ENCODE measurements around the gene ZDBF2.
"Not testable (repeated sequence)": the region's sequence is repeated elsewhere in the genome, so short reads cannot be mapped to it uniquely, and the experiment has no call there.

ZDBF2 gene

DNA sequence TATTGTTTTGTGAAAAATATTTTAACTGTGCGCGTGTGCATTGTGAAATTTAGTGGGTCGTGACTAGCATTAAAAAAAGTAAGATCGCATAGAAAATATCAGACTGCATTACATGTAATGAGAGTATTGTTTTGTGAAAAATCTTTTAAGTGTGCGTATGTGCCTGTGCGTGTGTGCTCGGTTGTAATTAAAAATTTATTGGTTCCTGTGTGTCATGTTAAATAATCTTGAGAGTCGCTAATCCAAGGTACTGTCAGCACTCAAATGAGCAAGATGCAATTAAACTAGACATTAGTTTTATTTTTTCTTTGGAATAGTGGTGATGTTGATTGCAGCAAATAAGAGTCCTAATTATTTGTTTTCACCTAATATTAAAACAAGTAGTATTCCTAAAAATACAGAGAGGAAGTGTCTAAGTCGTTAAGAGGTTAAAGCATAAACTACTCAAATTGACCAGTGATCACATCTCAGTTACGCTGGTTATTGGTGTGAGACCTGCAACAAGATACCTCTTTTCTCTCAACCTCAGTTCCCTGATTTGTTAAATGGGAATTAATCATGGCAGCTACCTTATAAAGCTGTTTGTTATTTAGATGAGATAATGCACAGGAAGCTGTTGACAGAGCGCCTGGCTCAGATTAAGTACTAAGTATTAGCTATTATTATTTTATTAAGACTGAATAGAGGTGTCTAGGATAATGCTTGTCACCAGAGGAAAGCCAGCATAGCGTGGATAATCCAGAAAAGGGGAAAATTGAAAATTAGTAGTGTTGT, 1.9 kb downstream of the ZDBF2 start:
- H3K27ac ChIP-seq: peak overlapping the region; percentile 72
- TF ChIP-seq, protein P1, sequence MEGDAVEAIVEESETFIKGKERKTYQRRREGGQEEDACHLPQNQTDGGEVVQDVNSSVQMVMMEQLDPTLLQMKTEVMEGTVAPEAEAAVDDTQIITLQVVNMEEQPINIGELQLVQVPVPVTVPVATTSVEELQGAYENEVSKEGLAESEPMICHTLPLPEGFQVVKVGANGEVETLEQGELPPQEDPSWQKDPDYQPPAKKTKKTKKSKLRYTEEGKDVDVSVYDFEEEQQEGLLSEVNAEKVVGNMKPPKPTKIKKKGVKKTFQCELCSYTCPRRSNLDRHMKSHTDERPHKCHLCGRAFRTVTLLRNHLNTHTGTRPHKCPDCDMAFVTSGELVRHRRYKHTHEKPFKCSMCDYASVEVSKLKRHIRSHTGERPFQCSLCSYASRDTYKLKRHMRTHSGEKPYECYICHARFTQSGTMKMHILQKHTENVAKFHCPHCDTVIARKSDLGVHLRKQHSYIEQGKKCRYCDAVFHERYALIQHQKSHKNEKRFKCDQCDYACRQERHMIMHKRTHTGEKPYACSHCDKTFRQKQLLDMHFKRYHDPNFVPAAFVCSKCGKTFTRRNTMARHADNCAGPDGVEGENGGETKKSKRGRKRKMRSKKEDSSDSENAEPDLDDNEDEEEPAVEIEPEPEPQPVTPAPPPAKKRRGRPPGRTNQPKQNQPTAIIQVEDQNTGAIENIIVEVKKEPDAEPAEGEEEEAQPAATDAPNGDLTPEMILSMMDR (conservative IDR thresholded peaks at IDR 0.05): no peak

DNA sequence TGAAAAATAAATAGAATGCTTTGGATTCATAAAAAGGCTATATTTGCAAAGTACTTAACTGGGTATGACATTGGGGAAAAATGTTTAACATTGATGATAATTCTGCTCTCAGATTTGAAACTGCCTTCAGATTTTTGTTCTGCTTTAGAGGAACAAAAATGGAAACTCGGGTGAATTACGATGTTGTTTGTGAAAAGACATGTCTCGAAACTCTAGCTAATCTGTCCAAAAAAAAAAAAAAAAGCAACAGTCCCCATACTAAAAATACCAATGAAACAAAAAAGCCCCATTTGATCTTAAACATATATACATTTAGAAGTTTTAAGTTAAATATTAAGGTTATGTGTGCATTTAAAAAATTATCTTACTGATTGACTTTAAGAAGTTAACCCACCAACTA, 3.0 kb downstream of the ZDBF2 start:
- no peak overlapping the region for H3K27ac ChIP-seq
- TF ChIP-seq, protein P1 (conservative IDR thresholded peaks at IDR 0.05): no peak

DNA sequence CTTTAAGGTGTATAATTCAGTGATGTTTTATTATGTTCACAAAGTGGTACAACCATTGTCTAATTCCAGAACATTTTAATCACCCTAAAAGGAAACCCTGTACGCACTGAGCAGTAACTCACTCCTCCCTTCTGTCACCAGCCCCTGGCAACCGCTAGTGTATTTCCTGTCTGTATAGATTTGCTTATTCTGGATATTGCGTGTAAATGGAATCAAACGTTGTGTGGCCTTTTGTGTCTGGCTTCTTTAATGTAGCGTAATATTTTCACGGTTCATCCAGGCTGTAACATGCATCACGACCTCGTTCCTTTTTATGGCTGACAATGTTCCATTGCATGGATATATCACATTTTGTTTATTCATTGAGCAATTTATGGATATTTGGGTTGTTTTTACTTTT, 8.3 kb downstream of the ZDBF2 start:
- TF ChIP-seq, protein P1 (conservative IDR thresholded peaks at IDR 0.05): no peak
- no peak overlapping the region for H3K27ac ChIP-seq

DNA sequence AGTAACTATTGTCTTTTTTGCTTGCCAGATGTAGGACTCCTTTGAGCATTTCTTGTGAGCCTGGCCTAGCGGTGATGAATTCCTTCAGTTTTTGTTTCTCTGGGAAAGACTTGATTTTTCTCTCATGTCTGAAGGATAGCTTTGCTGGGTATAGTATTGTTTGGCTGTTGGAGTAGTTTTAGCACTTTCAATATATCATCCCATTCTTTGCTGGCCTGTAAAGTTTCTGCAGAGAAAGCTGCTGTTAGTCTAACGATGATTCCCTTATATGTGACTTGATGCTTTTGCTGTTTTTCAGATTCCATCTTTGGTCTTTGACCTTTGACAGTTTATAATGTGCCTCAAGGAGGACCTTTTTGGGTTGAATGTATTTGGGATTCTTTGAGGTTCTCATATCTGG, 12.7 kb downstream of the ZDBF2 start:
- H3K27ac ChIP-seq: no peak overlapping the region
- TF ChIP-seq, protein P1 (conservative IDR thresholded peaks at IDR 0.05): no peak

DNA sequence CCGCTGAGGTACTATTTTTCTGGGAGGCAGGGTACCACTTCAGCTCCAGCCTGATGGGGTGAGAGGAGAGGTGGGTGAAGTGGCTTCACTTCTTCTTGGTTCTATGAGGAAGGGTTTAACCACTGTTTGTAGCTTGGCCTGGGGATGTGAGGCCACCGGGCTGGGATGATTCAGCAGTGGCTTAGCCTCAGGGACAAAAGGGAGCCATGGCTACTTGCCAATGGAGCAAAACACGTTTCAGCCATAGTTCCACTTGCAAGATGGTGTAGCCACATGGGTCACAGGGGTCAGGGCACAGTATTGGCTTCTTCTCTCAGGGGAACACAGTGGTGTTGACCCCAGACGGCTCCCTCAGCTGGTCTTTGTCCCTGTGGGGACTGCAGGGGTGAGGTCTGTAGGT, 14.9 kb downstream of the ZDBF2 start:
- no peak overlapping the region for H3K27ac ChIP-seq

DNA sequence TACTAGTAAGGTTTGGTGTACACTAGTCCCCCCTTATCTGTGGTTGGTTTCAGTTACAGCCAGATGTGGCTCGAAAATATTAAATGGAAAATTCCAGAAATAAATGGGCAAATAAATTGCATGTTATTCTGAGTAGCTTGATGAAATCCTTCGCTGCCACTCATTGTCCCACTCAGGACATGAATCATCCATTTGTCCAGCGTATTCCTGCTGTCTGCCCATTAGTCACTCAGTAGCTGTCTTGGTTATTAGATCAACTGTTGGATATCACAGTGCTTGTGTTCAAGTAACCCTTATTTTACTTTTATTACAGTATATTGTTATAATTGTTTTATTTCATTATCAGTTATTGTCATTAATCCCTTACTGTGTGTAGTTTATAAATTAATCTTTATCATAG, 21.7 kb downstream of the ZDBF2 start:
- H3K27ac ChIP-seq: no peak overlapping the region
- TF ChIP-seq, protein P1 (conservative IDR thresholded peaks at IDR 0.05): no peak

More for the DNA sequence above, 14.9 kb downstream of the ZDBF2 start:
- TF ChIP-seq, protein P1 (conservative IDR thresholded peaks at IDR 0.05): no peak

DNA sequence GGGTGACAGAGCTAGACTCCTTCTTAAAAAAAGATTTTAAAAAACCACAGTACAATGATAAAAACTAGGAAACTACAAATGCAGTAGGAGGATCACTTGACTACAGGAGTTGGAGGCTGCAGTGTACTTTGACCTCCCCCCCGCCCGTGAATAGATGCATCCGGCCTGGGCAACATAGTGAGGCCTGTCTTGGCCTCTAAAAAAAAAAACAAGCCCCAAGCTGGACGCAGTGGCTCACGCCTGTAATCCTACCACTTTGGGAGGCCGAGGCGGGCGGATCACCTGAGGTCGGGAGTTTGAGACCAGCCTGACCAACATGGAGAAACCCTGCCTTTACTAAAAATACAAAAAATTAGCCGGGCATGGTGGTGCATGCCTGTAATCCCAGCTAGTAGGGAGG, 25.1 kb downstream of the ZDBF2 start:
- H3K27ac ChIP-seq: not testable (repeated sequence)

DNA sequence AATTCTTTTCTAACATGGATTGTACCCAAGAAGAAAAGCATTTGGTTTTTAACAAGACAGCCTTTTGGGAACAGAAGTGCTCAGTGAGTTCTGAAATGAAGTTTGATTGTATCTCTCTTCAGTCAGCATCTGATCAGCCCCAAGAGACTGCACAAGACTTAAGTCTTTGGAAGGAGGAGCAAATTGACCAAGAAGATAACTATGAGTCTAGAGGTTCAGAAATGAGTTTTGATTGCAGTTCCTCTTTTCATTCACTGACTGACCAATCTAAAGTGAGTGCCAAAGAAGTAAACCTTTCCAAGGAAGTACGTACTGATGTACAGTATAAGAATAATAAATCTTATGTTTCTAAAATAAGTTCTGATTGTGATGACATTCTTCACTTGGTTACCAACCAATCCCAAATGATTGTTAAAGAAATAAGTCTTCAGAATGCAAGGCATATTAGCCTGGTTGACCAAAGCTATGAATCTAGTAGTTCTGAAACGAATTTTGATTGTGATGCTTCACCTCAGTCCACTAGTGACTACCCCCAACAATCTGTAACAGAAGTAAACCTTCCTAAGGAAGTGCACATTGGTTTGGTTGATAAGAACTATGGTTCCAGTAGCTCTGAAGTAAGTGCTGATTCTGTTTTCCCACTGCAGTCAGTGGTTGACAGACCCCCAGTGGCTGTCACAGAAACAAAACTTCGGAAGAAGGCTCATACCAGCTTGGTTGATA, 31.2 kb downstream of the ZDBF2 start:
- TF ChIP-seq, protein P1 (conservative IDR thresholded peaks at IDR 0.05): no peak
- no peak overlapping the region for H3K27ac ChIP-seq
